KMS-11 (cell line): ENCODE results near the gene WTAP.

Experiments
- H2AFZ ChIP-seq: fragments of 200-600 bp; sonication (generic); 2 replicates; pipeline ENCODE4 v1.6.1; 2016; ENCODE audit warnings: antibody characterized with exemption, mixed run types, low read depth
- H3K27ac ChIP-seq: fragments of 200-600 bp; sonication (generic); 2 replicates; pipeline ENCODE4 v1.6.1; 2016; ENCODE audit warnings: mild to moderate bottlenecking, mixed run types
- H3K27me3 ChIP-seq: fragments of 200-600 bp; sonication (generic); 2 replicates; pipeline ENCODE4 v1.6.1; 2017; ENCODE audit warnings: mild to moderate bottlenecking, low read depth, mixed run types, moderate library complexity; ENCODE audit not compliant: insufficient read depth
- H3K36me3 ChIP-seq: fragments of 200-600 bp; sonication (generic); 2 replicates; pipeline ENCODE4 v1.6.1; 2017; ENCODE audit warnings: mild to moderate bottlenecking, mixed run types; ENCODE audit not compliant: insufficient read depth
- H3K4me1 ChIP-seq: fragments of 200-600 bp; sonication (generic); 2 replicates; pipeline ENCODE4 v1.6.1; 2016; ENCODE audit warnings: mild to moderate bottlenecking, low read depth, mixed run types; ENCODE audit not compliant: poor library complexity, severe bottlenecking
- H3K4me2 ChIP-seq: fragments of 200-600 bp; sonication (generic); 2 replicates; pipeline ENCODE4 v1.7.0; 2016; ENCODE audit warnings: mild to moderate bottlenecking, mixed run types
- H3K4me3 ChIP-seq: fragments of 200-600 bp; sonication (generic); IDR thresholded peaks from 2 replicates; pipeline ENCODE4 v1.6.1; 2017; ENCODE audit warnings: low read depth, low read length, mixed read lengths; ENCODE audit not compliant: insufficient read depth
- H3K79me2 ChIP-seq: fragments of 200-600 bp; sonication (generic); 2 replicates; pipeline ENCODE4 v1.6.1; 2016; ENCODE audit warnings: low read depth, mixed run types; ENCODE audit not compliant: insufficient read depth
- H3K9ac ChIP-seq: fragments of 200-600 bp; sonication (generic); 2 replicates; pipeline ENCODE4 v1.6.1; 2016; ENCODE audit warnings: mild to moderate bottlenecking, mixed run types
- H4K20me1 ChIP-seq: fragments of 200-600 bp; sonication (generic); 2 replicates; pipeline ENCODE4 v1.6.1; 2016; ENCODE audit warnings: mild to moderate bottlenecking, mixed run types; ENCODE audit not compliant: insufficient read depth
- TF ChIP-seq, protein P1 (sequence below): fragments of 200-600 bp; sonication (generic); conservative IDR thresholded peaks from 2 replicates; pipeline ENCODE4 v1.6.1; 2017; ENCODE audit warnings: low read depth, mild to moderate bottlenecking, antibody characterized with exemption, low read length, moderate library complexity, mixed read lengths

Gene WTAP

DNA sequence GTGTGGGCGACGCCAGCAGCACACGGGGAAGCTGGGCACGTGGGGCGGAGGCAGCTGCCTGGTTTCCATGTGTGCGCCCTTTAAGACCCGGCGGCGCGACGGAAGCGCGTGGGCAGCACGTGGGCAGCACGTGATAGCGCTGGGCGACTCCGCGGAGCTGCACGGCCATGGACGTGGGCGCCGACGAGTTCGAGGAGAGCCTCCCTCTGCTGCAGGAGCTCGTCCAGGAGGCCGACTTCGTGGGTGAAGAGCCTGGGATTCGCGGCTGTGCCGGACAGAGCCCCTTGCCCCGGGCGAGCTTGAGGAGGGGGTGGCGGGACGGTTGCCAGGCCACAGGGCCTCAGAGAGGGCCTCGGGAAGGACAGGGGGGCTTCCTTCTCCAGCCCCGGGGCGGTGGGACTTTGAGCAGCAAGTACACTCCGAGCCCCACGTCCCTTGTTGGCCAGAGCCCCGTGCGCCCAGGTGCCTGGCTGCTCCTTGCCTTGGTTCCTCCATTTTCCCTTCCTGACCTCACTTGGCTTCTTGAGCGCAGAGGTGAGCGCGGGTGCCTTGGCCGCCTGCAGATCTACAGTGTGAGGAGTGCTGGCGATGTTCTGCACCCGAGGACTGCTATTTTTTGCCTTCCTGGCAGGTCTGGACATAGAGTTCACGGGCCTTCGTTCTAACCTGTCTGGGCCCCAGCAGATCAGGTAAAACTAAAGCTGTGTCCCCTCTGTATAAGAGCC is 73.0 kb downstream of the WTAP start, which contains the start of gene PNLDC1:
Gene PNLDC1, plus strand, starts transcription at position 136 of the 725 bp plus-strand sequence. Its CDS starts 32 bp downstream, at position 168.
- Histone ChIP-seq H4K20me1 (no peaks in the 10 kb centered on the region), H2AFZ (no peak within 1 kb of the TSS), H3K36me3 (peaks cover 7% of the 10 kb centered on the region; the same call in 1 of the 2 replicates), H3K4me3 (no peak within 1 kb of the TSS), H3K27me3 (no peaks in the 10 kb centered on the region), H3K4me2 (no peak within 1 kb of the TSS), H3K27ac (no peak within 1 kb of the TSS), H3K9ac (no peak within 1 kb of the TSS), H3K79me2 (peaks cover 11% of the 10 kb centered on the region; the same call in 1 of the 2 replicates), H3K4me1 (no peaks in the 10 kb centered on the region)
- TF ChIP-seq, protein P1, sequence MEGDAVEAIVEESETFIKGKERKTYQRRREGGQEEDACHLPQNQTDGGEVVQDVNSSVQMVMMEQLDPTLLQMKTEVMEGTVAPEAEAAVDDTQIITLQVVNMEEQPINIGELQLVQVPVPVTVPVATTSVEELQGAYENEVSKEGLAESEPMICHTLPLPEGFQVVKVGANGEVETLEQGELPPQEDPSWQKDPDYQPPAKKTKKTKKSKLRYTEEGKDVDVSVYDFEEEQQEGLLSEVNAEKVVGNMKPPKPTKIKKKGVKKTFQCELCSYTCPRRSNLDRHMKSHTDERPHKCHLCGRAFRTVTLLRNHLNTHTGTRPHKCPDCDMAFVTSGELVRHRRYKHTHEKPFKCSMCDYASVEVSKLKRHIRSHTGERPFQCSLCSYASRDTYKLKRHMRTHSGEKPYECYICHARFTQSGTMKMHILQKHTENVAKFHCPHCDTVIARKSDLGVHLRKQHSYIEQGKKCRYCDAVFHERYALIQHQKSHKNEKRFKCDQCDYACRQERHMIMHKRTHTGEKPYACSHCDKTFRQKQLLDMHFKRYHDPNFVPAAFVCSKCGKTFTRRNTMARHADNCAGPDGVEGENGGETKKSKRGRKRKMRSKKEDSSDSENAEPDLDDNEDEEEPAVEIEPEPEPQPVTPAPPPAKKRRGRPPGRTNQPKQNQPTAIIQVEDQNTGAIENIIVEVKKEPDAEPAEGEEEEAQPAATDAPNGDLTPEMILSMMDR = no peak

DNA sequence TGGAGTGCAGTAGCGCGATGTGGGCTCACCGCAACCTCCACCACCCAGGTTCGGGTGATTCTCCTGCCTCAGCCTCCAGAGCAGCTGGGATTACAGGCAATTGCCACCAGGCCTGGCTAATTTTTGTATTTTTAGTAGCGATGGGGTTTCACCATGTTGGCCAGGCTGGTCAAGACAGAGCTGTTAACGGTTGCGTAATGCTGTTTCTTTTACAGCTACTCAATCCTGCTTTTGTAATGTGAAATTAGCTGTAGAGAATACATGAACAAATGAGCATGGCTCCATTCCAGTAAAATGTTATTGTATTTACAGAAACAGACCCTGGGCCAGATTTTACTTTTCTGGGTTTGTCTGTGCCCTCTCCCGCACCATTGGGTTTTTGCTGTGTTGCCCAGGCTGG is 74.6 kb downstream of the WTAP start:
- H3K27me3 ChIP-seq = no peaks in the 10 kb centered on the region
- no peak overlapping the region for H3K27ac ChIP-seq
- H2AFZ ChIP-seq = no peak overlapping the region
- TF ChIP-seq, protein P1 = no peak
- no peak overlapping the region for H3K4me2 ChIP-seq
- H4K20me1 ChIP-seq = no peaks in the 10 kb centered on the region
- peaks cover 7% of the 10 kb centered on the region; the same call in 1 of the 2 replicates for H3K36me3 ChIP-seq
- H3K9ac ChIP-seq = no peak overlapping the region
- H3K4me1 ChIP-seq = no peaks in the 10 kb centered on the region
- H3K4me3 ChIP-seq = no peak overlapping the region
- H3K79me2 ChIP-seq = peaks cover 3% of the 10 kb centered on the region; the same call in 1 of the 2 replicates

DNA sequence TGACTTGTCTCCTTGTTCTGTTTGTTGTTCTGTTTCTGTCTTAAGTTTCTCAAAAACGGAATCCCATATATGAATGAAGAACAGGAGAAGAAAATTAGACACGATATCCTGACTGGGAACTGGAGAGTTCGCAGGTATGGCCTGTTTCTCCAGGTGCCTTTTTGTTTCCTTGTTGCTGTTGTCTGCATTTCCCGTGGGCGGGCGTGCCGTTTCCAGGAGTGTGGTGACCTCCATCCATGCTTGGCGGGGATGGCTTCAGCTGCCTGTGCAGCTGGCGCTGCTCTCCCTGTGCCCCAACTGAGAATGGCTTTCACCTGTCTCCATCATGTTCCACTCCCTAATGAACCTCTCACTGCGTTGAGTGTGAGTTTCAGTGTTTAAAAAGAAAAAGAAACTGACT is 77.2 kb downstream of the WTAP start:
- Histone ChIP-seq H3K4me1 (no peaks in the 10 kb centered on the region), H3K9ac (no peak overlapping the region), H4K20me1 (no peaks in the 10 kb centered on the region), H3K27ac (no peak overlapping the region), H3K79me2 (no peaks in the 10 kb centered on the region), H3K36me3 (no peaks in the 10 kb centered on the region), H3K4me3 (no peak overlapping the region), H3K27me3 (no peaks in the 10 kb centered on the region), H2AFZ (no peak overlapping the region), H3K4me2 (no peak overlapping the region)
- TF ChIP-seq, protein P1 = no peak

DNA sequence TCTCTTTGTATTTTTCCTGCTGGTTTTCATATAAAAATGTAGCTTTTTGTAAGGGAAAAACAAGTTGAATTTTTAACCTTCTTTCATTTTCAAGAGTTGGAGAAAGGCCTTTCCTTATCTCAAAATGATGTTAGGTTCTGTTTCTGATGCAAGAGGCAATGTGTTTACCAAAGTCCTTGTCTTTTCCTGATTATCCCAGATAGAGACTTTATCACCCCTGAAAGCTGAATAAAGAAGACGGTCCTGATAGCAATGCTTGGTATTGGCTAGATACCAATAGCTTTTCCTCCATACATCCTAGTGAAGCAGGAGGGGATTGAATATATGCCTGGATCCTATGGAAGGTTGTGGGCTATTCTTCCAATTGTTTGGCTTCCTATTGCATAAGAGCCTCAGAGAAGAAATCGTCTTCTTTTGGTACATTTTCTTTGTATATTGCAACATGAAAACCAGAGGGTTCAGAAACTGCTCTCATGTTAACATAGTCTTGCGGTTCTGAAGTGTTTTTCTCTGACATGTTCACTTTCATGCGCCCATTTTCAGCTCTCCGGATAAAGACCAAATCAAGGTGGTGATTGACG is 78.2 kb downstream of the WTAP start:
- Histone ChIP-seq H3K27me3 (no peaks in the 10 kb centered on the region), H3K27ac (no peak overlapping the region), H4K20me1 (no peaks in the 10 kb centered on the region), H3K36me3 (no peaks in the 10 kb centered on the region), H3K4me2 (no peak overlapping the region), H3K9ac (no peak overlapping the region), H2AFZ (no peak overlapping the region), H3K79me2 (no peaks in the 10 kb centered on the region), H3K4me1 (no peaks in the 10 kb centered on the region), H3K4me3 (no peak overlapping the region)
- TF ChIP-seq, protein P1 = no peak
